Sigmoid colon (tissue), 7 donors: ENCODE results near the gene SOWAHA. TPM values are rescaled to one million over a fixed set of nuclear protein-coding genes. Genes with fewer than 3 reads are reported as not detected.
A peak's percentile ranks its signal among the peaks of the same experiment; 100 is the strongest.

ENCODE experiments used
- DNase-seq: peaks from one replicate; pipeline ENCODE4 v3.0.0-alpha.2; 2019
- H3K27ac ChIP-seq, 4 donors: fragments of 200-600 bp; sonication (generic); one replicate each; pipeline ENCODE4 v1.5.1; 2016 to 2019; ENCODE audit warnings: mild to moderate bottlenecking in 1 of 4
- H3K27me3 ChIP-seq, 3 donors: fragments of 200-600 bp; sonication (generic); one replicate each; pipeline ENCODE4 v1.5.1; 2019; ENCODE audit warnings: mild to moderate bottlenecking in 1 of 3
- H3K36me3 ChIP-seq, 4 donors: fragments of 200-600 bp; sonication (generic); one replicate each; pipeline ENCODE4 v1.5.1; 2016 to 2019
- H3K4me1 ChIP-seq, 4 donors: fragments of 200-600 bp; sonication (generic); one replicate each; pipeline ENCODE4 v1.5.1; 2017 to 2019
- H3K4me3 ChIP-seq, 4 donors: fragments of 200-600 bp; sonication (generic); one replicate each; pipeline ENCODE4 v1.5.1; 2017 to 2019; ENCODE audit warnings: mild to moderate bottlenecking in 2 of 4, moderate library complexity in 1 of 4
- H3K9me3 ChIP-seq, 4 donors: fragments of 200-600 bp in 3 of 4; sonication (generic) in 3 of 4; one replicate each; pipeline versions ENCODE4 v1.5.1 to v1.6.1; 2013 to 2019
- EP300 ChIP-seq, 4 donors: sonication (generic); formaldehyde crosslinking; IDR thresholded peaks; one replicate each; pipeline ENCODE4 v1.6.1; 2017; ENCODE audit warnings: antibody characterized with exemption in 4 of 4
- POLR2A ChIP-seq, 2 donors: fragments of 450-650 bp; IDR thresholded peaks; one replicate each; pipeline ENCODE4 v1.6.1; 2016; ENCODE audit warnings: antibody characterized with exemption in 2 of 2, mild to moderate bottlenecking in 2 of 2, moderate library complexity in 2 of 2
- POLR2AphosphoS5 ChIP-seq, 4 donors: sonication (generic); formaldehyde crosslinking; IDR thresholded peaks; one replicate each; pipeline ENCODE4 v1.6.1; 2017; ENCODE audit warnings: antibody characterized with exemption in 4 of 4
- WGBS, 2 donors: extraction: QIAGEN DNeasy Blood & Tissue Kit; methylation state at CpG; one replicate each; pipeline ENCODE4 v1.1.7; 2013; 5-methylcytosine and 5-hydroxymethylcytosine counted together
- intact Hi-C: fragments of 100-400 bp; cut with DNase I; formaldehyde crosslinking; loops from one replicate; pipeline ENCODE4 v1.15.1; 2023
- polyA plus RNA-seq, 3 donors: library from polyadenylated mRNA; stranded (reverse); fragments of 200-250 nt; gene quantifications; one replicate each; pipeline ENCODE4 v1.2.3, GENCODE V29; 2013
- total RNA-seq, 4 donors: library from RNA; depleted of rRNA; stranded (reverse); fragments of >200 nt; gene quantifications; one replicate each; pipeline ENCODE4 v1.1.0, GENCODE V29; 2016
- TF ChIP-seq, protein P1 (sequence below), 4 experiments: fragments of 450-650 bp in 3 of 4; fragments of 200-600 bp in 1 of 4; IDR thresholded peaks; one replicate each; pipeline ENCODE4 v1.5.1; 2016 to 2019; ENCODE audit warnings: antibody characterized with exemption in 4 of 4, mild to moderate bottlenecking in 3 of 4, moderate library complexity in 2 of 4
- donor health status: healthy with polysubstance abuse.
- donor health status: Bipolar disorder and iron deficiency.
- donor health status: healthy.

The SOWAHA gene
- total and polyA plus RNA-seq, 7 donors: 0.16 to 33.8 (median 8.0) TPM; not detected in 2

DNA sequence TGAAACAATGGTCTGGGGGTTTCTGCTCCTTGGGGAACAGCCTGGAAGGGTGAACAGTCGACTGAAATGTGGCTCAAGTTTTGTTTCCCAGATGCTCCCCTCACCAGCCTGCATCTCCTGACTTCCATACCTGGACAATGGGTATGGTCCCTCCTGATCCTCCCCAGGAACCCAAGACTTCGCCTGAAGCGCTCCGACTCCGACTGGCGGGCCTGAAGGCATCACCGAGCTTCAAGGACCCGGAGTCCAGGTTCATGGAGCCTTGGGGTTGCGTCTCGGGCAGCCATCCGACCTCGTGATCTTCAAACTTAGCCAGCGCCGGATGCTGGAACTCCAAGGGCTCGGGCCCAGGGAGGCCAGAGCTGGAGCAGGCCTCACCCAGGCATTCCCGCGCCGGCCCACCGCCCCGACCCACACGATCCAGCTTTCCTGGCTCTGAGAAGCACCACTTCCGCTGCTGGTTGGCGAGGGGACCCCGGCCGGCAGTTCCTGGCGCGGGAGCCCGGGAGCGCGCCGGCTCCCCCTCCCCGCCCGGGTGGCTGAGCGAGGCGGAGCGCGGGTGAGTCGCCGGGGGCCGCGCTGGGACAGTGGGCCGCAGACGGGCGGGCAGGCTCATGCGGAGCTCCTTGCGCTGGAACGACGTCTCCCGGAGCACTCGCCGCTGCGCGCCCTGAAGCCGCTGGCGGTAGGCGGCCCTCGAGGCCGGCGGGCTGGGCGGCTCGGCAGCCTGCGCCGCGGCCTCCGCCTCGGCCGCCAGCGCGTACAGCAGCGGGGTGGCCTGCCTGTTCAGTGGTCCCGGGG lies 12.1 kb downstream of the SOWAHA start:
- Histone ChIP-seq H3K4me3 (peak overlapping the region in 3 of 4 donors; percentile 17 to 27 (median 22)), H3K27me3 (peaks cover 0 to 21% (median 12%) of the 10 kb centered on the region in 3 donors), H3K9me3 (no peaks in the 10 kb centered on the region), H3K36me3 (no peaks in the 10 kb centered on the region), H3K27ac (no peak overlapping the region), H3K4me1 (peaks cover 0 to 21% (median 14%) of the 10 kb centered on the region in 4 donors)
- TF ChIP-seq, protein P1, sequence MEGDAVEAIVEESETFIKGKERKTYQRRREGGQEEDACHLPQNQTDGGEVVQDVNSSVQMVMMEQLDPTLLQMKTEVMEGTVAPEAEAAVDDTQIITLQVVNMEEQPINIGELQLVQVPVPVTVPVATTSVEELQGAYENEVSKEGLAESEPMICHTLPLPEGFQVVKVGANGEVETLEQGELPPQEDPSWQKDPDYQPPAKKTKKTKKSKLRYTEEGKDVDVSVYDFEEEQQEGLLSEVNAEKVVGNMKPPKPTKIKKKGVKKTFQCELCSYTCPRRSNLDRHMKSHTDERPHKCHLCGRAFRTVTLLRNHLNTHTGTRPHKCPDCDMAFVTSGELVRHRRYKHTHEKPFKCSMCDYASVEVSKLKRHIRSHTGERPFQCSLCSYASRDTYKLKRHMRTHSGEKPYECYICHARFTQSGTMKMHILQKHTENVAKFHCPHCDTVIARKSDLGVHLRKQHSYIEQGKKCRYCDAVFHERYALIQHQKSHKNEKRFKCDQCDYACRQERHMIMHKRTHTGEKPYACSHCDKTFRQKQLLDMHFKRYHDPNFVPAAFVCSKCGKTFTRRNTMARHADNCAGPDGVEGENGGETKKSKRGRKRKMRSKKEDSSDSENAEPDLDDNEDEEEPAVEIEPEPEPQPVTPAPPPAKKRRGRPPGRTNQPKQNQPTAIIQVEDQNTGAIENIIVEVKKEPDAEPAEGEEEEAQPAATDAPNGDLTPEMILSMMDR (IDR thresholded peaks at IDR 0.05): no peak
- no peak for TF ChIP-seq EP300 (IDR thresholded peaks at IDR 0.05)
- no peak for TF ChIP-seq POLR2A (IDR thresholded peaks at IDR 0.05)
- TF ChIP-seq POLR2AphosphoS5 (IDR thresholded peaks at IDR 0.05): no peak
- no peak for DNase-seq
- intact Hi-C loops: loop anchor here (10.0 kb wide), 1 partner anchor 90 kb away; the partner anchor contains the start of gene KIF3A
- 54 to 86% methylated on average over 71 of the region's 71 CpGs for WGBS, 2 donors

DNA sequence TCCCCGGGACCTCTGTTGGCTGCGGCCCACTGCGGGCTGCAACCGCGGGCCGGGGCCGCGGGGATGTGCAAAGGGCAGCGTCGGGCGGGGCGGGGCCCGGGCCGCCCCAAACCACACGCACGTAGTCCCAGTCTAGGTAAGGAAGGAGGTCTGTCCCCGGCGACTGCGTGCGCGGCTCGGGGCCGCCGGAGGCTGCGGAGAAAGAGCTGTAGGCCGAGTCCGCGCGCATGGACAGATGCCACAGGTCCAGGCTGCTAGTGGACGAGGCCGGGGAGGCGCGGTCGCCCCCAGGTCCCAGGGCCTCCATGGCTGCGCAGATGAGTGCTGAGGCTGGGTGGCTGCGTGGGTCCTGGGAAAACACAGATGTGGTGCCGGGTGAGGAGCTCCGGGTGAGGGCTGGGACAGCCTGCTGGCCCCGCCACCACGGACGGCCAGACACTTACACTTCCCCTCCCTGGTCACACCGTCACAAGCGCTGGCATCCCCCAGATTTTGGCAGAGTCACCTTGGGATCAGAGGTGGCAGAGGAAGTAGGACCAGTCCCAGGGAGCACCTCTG lies 12.8 kb downstream of the SOWAHA start:
- 47 to 82% methylated on average over 43 of the region's 43 CpGs for WGBS, 2 donors
- DNase-seq: no peak
- TF ChIP-seq POLR2AphosphoS5 (IDR thresholded peaks at IDR 0.05): no peak
- TF ChIP-seq POLR2A (IDR thresholded peaks at IDR 0.05): no peak
- TF ChIP-seq, protein P1 (IDR thresholded peaks at IDR 0.05): no peak
- TF ChIP-seq EP300 (IDR thresholded peaks at IDR 0.05): no peak
- H3K27ac ChIP-seq: no peak overlapping the region
- H3K4me1 ChIP-seq: peaks cover 0 to 20% (median 18%) of the 10 kb centered on the region in 4 donors
- peak overlapping the region in 3 of 4 donors; percentile 17 to 27 (median 22) for H3K4me3 ChIP-seq
- H3K27me3 ChIP-seq: peaks cover 0 to 21% (median 12%) of the 10 kb centered on the region in 3 donors
- no peaks in the 10 kb centered on the region for H3K36me3 ChIP-seq
- intact Hi-C loops: loop anchor here (10.0 kb wide), 1 partner anchor 91 kb away; the partner anchor contains the start of gene KIF3A
- no peaks in the 10 kb centered on the region for H3K9me3 ChIP-seq

DNA sequence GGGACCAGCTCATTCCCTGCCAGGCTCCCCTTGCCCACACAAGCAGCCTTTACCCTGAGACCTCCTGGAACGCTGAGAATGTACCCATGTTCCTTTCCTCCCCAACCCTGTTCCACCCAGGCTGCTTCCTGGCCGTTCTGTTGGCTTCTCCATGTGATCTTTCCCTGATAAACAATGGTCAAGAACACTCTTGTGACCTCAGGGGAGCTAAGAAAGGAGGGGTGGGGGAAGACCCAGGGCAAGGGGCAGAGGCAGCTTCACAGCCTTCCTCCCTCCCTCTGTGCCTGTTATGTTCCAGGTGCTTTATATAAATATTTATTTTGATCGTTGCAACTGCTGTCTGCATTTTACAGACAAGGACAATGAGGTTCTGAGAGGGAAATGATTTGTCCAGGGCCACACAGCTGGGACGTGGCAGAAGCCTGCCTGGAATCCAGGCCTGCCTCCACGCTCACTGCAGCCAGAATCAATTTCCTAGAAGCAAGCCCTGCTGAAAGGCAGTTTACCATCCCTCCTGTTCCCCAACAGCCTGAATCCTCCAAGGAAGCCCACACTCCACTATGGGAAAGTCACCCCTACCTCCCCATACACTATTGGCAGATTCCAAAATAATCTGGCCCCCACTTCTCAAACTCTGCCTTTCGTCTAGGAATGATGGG lies 13.5 kb downstream of the SOWAHA start:
- intact Hi-C loops: loop anchor here (10.0 kb wide), 1 partner anchor 92 kb away; the partner anchor contains the start of gene KIF3A
- DNase-seq: no peak
- no peak overlapping the region for H3K27ac ChIP-seq
- TF ChIP-seq, protein P1 (IDR thresholded peaks at IDR 0.05): no peak
- TF ChIP-seq POLR2AphosphoS5 (IDR thresholded peaks at IDR 0.05) (peak in 1 of 4 donors; percentile 22), EP300 (IDR thresholded peaks at IDR 0.05) (no peak), POLR2A (IDR thresholded peaks at IDR 0.05) (no peak)
- H3K4me1 ChIP-seq: peaks cover 0 to 23% (median 19%) of the 10 kb centered on the region in 4 donors
- no peak overlapping the region for H3K4me3 ChIP-seq
- no peaks in the 10 kb centered on the region for H3K9me3 ChIP-seq
- WGBS, 2 donors: 47 to 74% methylated on average over 6 of the region's 6 CpGs
- H3K36me3 ChIP-seq: no peaks in the 10 kb centered on the region
- H3K27me3 ChIP-seq: peaks cover 0 to 21% (median 12%) of the 10 kb centered on the region in 3 donors

DNA sequence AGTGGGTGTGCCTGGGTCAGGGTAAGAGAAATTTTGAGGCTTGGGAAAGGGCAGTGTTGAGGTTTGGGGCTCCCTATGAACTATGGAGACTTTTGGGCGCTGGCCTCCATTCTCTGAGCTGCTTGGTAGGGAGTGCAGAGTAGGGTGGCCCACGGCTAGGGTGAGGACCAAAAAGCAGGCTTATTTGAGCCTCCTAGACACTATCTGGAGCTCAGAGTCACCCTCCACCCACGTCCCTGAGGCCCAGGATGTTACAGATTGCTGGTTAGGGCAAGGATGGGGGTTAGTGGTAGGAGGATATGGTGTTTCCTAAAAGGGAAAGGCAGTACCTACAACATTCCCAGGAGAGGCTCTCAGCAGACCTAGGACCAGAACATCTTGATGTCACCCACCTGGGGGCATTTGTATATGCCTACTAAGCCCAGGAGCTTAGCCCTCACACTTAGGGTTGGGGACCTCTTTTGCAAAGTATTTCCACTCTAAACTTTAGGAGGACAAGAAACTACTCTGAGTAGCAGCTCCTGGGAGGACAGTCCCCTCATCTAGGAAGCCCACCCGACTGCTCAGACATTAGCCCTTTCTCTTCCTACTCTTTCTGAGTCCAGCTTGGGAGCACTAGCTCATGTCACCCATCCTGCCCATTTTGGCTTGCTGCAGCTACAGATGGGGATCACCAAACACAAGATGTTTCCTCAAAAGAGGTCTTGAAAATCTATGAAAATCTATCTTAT lies 15.0 kb downstream of the SOWAHA start:
- TF ChIP-seq, protein P1 (IDR thresholded peaks at IDR 0.05): no peak
- TF ChIP-seq POLR2A (IDR thresholded peaks at IDR 0.05): no peak
- TF ChIP-seq POLR2AphosphoS5 (IDR thresholded peaks at IDR 0.05): no peak
- H3K27ac ChIP-seq: no peak overlapping the region
- H3K4me1 ChIP-seq: peaks cover 0 to 18% (median 14%) of the 10 kb centered on the region in 4 donors
- H3K27me3 ChIP-seq: peaks cover 0 to 21% (median 12%) of the 10 kb centered on the region in 3 donors
- no peak overlapping the region for H3K4me3 ChIP-seq
- intact Hi-C loops: loop anchor here (10.0 kb wide), 1 partner anchor 93 kb away; the partner anchor contains the start of gene KIF3A
- DNase-seq: no peak
- no peaks in the 10 kb centered on the region for H3K36me3 ChIP-seq
- 84 to 94% methylated on average over 4 of the region's 4 CpGs for WGBS, 2 donors
- H3K9me3 ChIP-seq: no peaks in the 10 kb centered on the region
